Measurements from ENCODE around the gene NCOA3.

GRCh38 chr20:47612670-47613069 is 111.0 kb downstream of the NCOA3 start:
- TF ChIP-seq REST (IDR thresholded peaks at IDR 0.05; ENCODE audit: low read depth) = no peak
- no peak for TF ChIP-seq POLR2A (IDR thresholded peaks at IDR 0.05; ENCODE audit: borderline replicate concordance, extremely low read depth, insufficient read depth, insufficient read length)

Measured in HCT116 (cell line).